Urinary bladder (tissue), 4 donors: ENCODE data around the gene ARFGEF2. TPM values are rescaled to one million over a fixed set of nuclear protein-coding genes. Genes with fewer than 3 reads are reported as not detected.
A peak's percentile ranks its signal among the peaks of the same experiment; 100 is the strongest.
"Not testable (repeated sequence)": the region's sequence is repeated elsewhere in the genome, so short reads cannot be mapped to it uniquely, and the experiment has no call there.

Experiments used
- DNase-seq: peaks from one replicate; pipeline ENCODE4 v3.0.0-alpha.2; 2015; ENCODE audit errors: extremely low spot score
- H3K27ac ChIP-seq: one replicate; pipeline ENCODE4 v1.5.1; 2013; ENCODE audit warnings: low read depth, mild to moderate bottlenecking, moderate library complexity
- H3K36me3 ChIP-seq: one replicate; pipeline ENCODE4 v1.6.1; 2013; ENCODE audit warnings: mild to moderate bottlenecking, moderate library complexity; ENCODE audit not compliant: insufficient read depth
- H3K4me1 ChIP-seq: one replicate; pipeline ENCODE4 v1.6.1; 2013; ENCODE audit warnings: mild to moderate bottlenecking, moderate library complexity; ENCODE audit not compliant: insufficient read depth
- H3K4me3 ChIP-seq: one replicate; pipeline ENCODE4 v1.5.1; 2013; ENCODE audit warnings: low read depth, low read length
- WGBS: extraction: QIAGEN DNeasy Blood & Tissue Kit; methylation state at CpG from one replicate; pipeline ENCODE4 v1.1.7; 2013; 5-methylcytosine and 5-hydroxymethylcytosine counted together
- polyA plus RNA-seq: library from polyadenylated mRNA; stranded (reverse); fragments of 200-250 nt; gene quantifications from one replicate; pipeline ENCODE4 v1.2.3, GENCODE V29; 2013
- total RNA-seq: library from RNA; depleted of rRNA; stranded (reverse); fragments of >200 nt; gene quantifications from one replicate; pipeline ENCODE4 v1.2.3, GENCODE V29; 2014
- donor health status: healthy with polysubstance abuse.
- donor health status: healthy.

ARFGEF2 gene
- total and polyA plus RNA-seq, 2 donors: 13.7 to 47.3 TPM

DNA sequence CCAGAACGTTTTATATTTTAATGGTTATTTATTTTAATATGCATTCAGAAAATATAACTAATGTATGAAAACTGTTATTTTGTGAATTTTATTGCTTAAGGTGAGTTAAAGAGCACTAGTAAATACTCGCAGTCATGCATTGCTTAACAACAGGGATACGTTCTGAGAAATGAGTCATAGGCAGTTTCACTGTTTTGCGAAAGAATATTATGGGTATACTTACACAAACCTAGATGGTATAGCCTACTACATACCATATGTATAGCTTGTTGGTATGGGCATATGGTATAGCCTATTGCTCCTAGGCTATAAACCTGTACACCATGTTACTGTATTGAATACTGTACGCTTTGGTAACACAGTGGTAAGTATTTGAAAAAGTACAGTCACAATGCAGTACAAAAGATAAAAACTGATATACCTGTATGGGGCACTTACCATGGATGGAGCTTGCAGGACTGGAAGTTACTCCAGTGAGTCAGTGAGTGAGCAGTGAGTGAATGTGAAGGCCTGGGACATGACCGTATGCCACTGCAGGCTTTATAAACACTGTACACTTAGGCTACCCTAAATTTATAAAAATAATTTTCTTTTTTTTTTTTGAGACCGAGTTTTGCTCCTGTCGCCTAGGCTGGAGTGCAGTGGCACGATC lies 38.5 kb downstream of the ARFGEF2 start:
- H3K4me3 ChIP-seq: no peak overlapping the region
- DNase-seq: no peak
- no peaks in the 10 kb centered on the region for H3K4me1 ChIP-seq
- WGBS: 92% methylated on average over 9 of the region's 9 CpGs
- H3K36me3 ChIP-seq: peaks cover 1% of the 10 kb centered on the region
- H3K27ac ChIP-seq: no peak overlapping the region

DNA sequence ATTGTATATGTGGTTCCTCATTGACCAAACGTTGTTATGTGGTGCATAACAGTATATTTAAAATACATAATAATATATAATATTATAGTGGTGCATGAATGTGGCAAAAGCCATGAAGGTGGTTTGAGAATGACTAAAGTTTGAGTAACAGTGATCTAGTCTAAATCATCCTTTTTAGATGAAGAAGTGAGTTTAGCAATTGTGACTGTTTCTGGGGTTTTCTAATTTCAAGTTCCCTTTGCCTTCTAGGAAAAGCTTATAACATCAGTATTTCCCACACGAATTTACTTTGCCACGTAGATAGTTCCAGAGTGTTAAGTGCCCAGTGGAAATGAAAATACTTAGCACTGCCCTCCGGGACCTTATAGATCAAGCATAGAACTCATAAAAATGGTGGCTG lies 40.9 kb downstream of the ARFGEF2 start:
- Histone ChIP-seq H3K4me3 (no peak overlapping the region), H3K36me3 (peaks cover 1% of the 10 kb centered on the region), H3K4me1 (no peaks in the 10 kb centered on the region), H3K27ac (peak overlapping the region; percentile 64)
- no peak for DNase-seq
- WGBS: 74% methylated on average over 4 of the region's 4 CpGs

DNA sequence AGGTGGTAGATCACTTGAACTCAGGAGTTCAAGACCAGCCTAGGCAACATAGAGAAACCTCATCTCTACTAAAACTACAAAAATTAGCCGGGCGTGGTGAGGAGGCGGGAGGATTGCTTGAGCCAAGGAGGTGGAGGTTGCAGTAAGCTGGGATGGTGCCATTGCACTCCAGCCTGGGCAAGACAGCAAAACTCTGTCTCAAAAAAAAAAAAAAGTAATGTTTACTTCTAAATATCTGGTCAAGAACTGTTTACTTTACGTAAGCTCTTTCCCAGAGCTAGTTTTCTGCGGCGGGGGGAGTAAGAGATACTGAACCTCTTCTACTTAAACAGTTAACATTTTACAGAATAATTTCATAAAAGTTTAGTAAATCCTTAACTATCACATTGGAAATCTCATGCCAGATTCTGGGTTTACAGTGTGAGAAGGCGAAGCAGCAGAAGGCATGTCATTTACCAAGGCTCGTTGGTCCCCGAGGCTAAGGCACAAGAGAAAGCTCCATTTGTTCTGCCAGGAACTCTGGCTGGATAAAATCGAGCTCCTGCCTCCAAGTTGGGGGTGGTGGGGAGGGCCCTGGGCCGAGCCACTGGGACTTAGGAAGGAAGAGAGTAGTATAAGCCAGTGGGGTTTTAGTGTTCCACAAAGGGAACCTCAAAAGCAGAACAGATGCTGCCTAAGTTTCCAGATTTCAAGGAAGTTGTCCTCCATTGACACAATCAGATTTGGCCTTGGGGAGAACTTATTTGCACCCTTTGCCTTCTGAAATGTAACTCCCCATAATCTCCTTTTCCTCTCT lies 41.7 kb downstream of the ARFGEF2 start:
- WGBS: 34% methylated on average over 11 of the region's 11 CpGs
- H3K27ac ChIP-seq: peak overlapping the region; percentile 54
- no peak overlapping the region for H3K4me3 ChIP-seq
- H3K4me1 ChIP-seq: no peaks in the 10 kb centered on the region
- DNase-seq: no peak
- H3K36me3 ChIP-seq: peaks cover 1% of the 10 kb centered on the region

DNA sequence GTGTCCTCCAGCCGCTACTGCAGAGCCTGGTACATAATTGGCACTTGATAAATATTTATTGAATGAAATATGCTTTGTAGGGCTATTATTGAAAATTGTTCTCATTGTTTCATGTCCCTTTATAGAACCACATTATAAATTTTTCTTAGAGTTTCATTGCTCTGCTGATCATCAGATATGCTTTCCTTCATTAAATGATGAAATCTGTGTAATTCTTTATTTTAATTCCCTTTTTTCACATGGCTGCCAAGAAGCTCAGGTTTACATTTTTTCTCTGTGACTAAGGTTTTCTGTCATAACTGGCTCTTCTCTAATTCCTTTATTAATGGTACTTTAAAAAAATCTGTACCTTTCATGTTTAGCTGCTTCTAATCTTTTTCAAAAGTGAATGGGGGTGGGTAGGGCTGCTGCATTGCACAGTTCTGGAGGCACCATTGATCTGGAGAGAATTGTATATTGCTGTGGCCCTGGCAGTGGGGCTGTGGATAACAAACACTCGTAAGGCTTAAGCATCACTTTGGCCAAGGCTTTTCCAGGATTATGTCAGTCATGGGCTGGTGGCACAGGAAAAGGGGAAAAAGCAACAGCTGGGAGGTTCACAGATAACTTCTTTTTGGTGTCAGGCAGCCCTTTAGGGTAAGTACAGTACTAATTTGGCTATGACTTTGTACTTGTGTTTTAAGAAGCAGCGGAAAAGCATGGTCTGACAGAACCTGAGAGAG lies 43.8 kb downstream of the ARFGEF2 start:
- no peak overlapping the region for H3K4me3 ChIP-seq
- H3K4me1 ChIP-seq: no peaks in the 10 kb centered on the region
- no peaks in the 10 kb centered on the region for H3K36me3 ChIP-seq
- 54% methylated on average over 3 of the region's 3 CpGs for WGBS
- H3K27ac ChIP-seq: no peak overlapping the region
- DNase-seq: no peak

DNA sequence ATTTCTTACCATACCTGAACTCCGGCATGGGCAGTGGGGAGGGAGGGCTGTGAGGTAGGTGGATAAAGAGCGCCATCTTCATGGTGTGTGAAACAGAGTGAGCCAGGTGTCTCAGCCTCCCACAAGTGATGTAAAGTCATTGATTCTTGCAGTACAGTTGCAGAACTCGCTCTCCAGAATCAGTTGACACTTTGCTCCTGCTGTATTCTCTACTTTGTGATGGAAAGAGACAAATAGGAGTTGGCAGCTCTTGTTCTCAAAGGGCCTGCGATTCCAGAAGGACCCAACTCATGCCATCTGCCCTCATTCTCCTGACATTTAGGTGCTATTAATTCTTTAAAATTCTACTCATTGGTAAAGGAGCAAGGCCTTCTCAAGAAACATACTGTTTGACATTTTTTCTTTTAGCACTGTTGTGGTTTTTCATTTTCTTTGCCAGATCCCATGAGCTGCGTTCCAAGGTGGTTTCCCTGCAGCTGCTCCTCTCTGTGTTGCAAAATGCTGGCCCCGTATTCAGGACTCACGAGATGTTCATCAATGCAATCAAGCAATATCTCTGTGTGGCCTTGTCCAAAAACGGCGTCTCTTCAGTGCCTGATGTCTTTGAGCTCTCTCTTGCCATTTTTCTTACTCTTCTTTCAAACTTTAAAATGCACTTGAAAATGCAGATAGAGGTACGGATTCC lies 49.3 kb downstream of the ARFGEF2 start:
- DNase-seq: no peak
- H3K36me3 ChIP-seq: peaks cover 11% of the 10 kb centered on the region

DNA sequence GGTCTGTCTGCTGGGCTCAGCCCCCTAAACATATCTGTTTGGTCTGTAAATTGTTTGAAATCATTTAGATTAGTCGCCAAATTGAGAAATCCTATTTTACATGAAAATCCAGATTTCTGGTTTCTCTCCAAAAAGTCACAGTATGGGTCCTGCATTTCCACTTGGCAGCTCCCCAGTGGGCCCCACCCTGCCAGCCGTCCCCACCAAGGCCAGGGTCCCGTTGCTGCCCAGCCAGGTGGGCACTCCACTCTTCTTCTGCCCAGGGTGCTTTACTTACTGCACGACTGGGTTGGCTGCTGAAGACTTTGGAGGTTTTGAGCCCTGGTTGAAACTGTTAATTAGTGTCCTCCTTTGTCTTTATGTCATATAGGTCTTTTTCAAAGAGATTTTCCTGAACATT lies 50.4 kb downstream of the ARFGEF2 start:
- DNase-seq: no peak
- WGBS: 78% methylated on average over 4 of the region's 4 CpGs
- Histone ChIP-seq H3K4me1 (no peaks in the 10 kb centered on the region), H3K4me3 (no peak overlapping the region), H3K36me3 (peaks cover 11% of the 10 kb centered on the region), H3K27ac (no peak overlapping the region)

More for the DNA sequence above, 49.3 kb downstream of the ARFGEF2 start:
- Histone ChIP-seq H3K27ac (no peak overlapping the region), H3K4me3 (no peak overlapping the region), H3K4me1 (no peaks in the 10 kb centered on the region)
- 89% methylated on average over 10 of the region's 10 CpGs for WGBS

DNA sequence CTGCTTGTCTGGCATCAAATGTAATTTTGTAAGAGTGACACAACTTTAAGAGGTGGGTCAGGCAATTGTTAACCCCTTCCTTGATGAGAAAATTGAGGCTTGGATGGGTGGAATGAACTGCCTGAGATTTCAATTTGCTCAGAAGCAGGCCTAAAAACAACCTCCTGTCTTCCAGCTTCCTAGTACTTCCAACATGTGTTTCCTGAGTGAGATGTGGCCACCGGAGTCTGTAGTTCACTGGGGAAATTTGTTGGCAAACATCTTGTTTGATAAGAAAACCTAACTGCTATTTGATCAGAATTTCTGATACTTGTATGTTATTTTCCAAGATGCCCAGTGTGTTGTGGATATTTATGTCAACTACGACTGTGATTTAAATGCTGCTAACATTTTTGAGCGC lies 51.3 kb downstream of the ARFGEF2 start:
- 84% methylated on average over 3 of the region's 3 CpGs for WGBS
- no peaks in the 10 kb centered on the region for H3K4me1 ChIP-seq
- no peak overlapping the region for H3K4me3 ChIP-seq
- no peak for DNase-seq
- H3K27ac ChIP-seq: no peak overlapping the region
- peaks cover 11% of the 10 kb centered on the region for H3K36me3 ChIP-seq

DNA sequence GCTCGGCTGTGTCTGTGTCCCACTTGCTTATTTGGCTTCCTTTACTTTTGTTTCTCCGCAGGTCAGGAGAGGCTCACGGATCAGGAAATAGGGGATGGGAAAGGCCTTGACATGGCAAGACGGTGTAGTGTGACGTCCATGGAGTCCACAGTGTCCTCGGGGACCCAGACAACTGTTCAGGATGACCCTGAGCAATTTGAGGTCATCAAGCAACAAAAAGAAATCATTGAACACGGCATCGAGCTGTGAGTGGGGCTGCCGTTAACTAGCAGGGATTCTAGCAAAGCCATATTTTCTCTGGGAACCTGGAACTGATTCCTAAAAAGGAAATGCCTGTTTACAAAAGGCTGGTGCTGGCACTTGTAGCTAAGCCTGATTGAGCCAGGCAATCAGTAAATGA lies 54.4 kb downstream of the ARFGEF2 start:
- DNase-seq: no peak
- Histone ChIP-seq H3K4me1 (no peaks in the 10 kb centered on the region), H3K36me3 (peaks cover 11% of the 10 kb centered on the region), H3K27ac (no peak overlapping the region), H3K4me3 (no peak overlapping the region)
- WGBS: 33% methylated on average over 9 of the region's 9 CpGs

DNA sequence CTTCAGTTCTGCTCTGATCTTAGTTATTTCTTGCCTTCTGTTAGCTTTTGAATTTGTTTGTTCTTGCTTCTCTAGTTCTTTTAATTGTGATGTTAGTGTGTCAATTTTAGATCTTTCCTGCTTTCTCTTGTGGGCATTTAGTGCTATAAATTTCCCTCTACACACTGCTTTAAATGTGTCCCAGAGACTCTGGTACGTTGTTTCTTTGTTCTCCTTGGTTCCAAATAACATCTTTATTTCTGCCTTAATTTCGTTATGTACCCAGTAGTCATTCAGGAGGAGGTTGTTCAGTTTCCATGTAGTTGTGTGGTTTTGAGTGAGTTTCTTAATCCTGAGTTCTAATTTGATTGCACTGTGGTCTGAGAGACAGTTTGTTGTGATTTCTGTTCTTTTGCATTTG lies 58.5 kb downstream of the ARFGEF2 start:
- not testable (repeated sequence) for H3K36me3 ChIP-seq, H3K4me3 ChIP-seq
- WGBS: 95% methylated on average over 2 of the region's 2 CpGs

DNA sequence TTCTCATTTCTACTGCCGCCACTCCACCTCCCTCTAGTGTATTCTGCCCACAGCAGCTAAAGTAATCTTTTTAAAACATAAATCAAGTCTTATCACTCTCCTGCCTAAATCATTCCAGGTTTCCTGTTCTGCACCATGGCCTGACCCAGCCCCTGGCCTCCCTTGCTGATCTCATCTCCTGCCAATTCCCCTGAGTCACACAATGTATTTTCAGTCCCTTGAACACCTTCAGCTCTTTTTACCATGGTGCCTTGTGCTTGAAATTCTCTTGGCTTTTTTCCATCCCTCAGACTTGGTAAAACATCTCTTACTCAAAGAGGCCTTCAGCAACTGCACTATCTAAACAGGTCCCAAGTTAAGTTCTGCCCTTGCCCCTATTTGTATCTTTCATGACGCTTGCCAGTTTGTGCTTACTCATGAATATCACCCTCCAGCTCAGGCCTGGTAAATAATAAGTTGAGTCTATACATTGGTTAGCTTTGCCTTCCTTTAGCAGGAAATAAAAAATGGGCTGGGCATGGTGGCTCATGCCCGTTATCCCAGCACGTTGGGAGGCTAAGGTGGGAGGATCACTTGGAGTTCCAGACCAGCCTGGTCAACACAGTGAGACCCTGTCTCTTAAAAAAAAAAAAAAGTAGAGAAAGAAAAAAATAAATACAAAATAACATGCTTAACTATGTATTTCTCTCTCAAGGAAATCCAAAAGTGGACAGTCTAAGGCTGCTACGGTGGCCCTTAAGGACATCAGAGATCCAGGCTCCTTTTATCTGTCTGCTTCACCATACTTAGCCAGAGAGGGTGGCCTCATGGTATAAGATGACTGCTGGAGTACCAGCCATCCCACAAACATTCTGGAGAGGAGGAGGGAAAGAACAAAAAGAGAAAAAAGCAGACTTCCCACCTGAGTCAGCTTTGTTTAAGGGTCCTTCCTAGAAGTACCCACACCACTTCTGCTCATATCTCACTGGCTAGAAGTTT lies 62.2 kb downstream of the ARFGEF2 start:
- 84% methylated on average over 5 of the region's 5 CpGs for WGBS
- H3K36me3 ChIP-seq: peaks cover 5% of the 10 kb centered on the region

More for the DNA sequence above, 58.5 kb downstream of the ARFGEF2 start:
- not testable (repeated sequence) for H3K4me1 ChIP-seq, H3K27ac ChIP-seq, DNase-seq

DNA sequence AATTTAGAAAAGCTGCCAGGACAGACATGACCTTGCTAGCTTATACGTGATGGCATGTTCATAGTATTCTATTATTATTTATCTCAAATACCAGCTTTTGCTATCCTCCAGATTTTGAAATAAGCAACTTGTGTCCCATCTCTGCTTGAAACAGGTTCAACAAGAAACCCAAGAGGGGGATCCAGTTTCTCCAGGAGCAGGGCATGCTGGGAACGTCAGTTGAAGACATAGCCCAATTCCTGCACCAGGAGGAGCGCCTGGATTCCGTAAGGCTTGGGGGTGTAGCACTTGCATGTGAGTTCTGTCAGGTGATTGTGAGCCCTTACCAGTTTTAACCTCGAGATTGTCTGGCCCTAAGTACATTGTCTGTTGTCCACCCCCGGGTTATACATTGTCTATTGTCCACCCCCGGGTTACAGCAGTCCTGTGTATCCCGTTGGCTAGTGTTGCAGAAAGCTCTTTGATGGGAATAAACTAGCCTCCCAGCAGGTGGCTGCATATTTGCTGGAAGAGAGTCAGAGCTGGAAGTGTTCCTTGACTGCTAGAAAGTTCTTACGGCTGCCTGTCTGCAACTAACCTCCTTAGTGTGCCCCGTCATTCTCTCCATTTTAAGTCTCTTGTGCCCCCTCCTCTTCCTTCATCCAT lies 63.2 kb downstream of the ARFGEF2 start:
- H3K4me1 ChIP-seq: no peaks in the 10 kb centered on the region
- DNase-seq: no peak
- H3K4me3 ChIP-seq: no peak overlapping the region
- H3K36me3 ChIP-seq: peaks cover 5% of the 10 kb centered on the region
- WGBS: 87% methylated on average over 10 of the region's 10 CpGs
- no peak overlapping the region for H3K27ac ChIP-seq

More for the DNA sequence above, 62.2 kb downstream of the ARFGEF2 start:
- Histone ChIP-seq H3K4me1 (no peaks in the 10 kb centered on the region), H3K4me3 (no peak overlapping the region), H3K27ac (no peak overlapping the region)
- no peak for DNase-seq

DNA sequence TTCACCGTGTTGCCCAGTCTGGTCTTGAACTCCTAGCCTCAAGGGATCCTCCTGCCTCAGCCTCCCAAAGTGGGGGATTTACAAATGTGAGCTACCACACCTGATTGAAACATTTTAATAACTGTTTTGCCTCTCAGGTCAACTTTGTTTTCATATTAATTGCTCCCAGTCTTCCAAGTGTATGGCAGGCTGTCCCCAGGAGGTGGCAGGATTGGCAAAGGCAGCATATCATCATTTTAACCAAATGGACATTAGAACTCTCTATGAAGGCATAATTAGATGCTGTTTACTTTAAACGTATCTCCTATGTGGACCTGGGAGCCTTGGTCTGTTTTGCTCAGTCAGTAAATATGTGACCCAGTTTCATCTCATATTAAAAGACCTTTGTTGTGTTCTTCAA lies 65.4 kb downstream of the ARFGEF2 start:
- H3K4me3 ChIP-seq: no peak overlapping the region
- no peak for DNase-seq
- H3K4me1 ChIP-seq: no peaks in the 10 kb centered on the region
- WGBS: 67% methylated on average over 2 of the region's 2 CpGs
- peaks cover 5% of the 10 kb centered on the region for H3K36me3 ChIP-seq
- no peak overlapping the region for H3K27ac ChIP-seq
